H1 (cell line): ENCODE measurements around the gene MAGED4B. TPM values are rescaled to one million over a fixed set of nuclear protein-coding genes. Genes with fewer than 3 reads are reported as not detected.

Experiments used
- CTCF ChIA-PET: fragments of 300-600 bp; sonication (Branson Sonifier 250); formaldehyde crosslinking; loops from one replicate; lab custom pipeline; 2021; ENCODE audit not compliant: partially characterized antibody; lab: Charles Lee
- POLR2A ChIA-PET: fragments of 300-600 bp; sonication (Branson Sonifier 250); formaldehyde crosslinking; loops from one replicate; lab custom pipeline; 2021; ENCODE audit warnings: inconsistent platforms; ENCODE audit not compliant: partially characterized antibody; lab: Charles Lee
- DNase-seq, 2 experiments: peaks; one replicate each; pipeline versions ENCODE4 v3.0.0 to v3.0.0-alpha.2; 2010 to 2022; ENCODE audit warnings: low spot score in 2 of 2, low read depth in 1 of 2, mixed read lengths in 1 of 2
- FAIRE-seq: peaks from 2 replicates; lab custom pipeline; 2011; peaks lifted over from hg19 to GRCh38; lab: Jason Lieb, UNC
- H2AFZ ChIP-seq: 2 replicates; pipeline ENCODE4 v1.8.1; 2012; ENCODE audit warnings: low read length, inconsistent platforms
- H2AK5ac ChIP-seq: 2 replicates; pipeline ENCODE4 v1.6.1; 2013; ENCODE audit warnings: low read depth, low read length
- H2BK120ac ChIP-seq: replicated peaks from 2 replicates; pipeline ENCODE3; 2013; ENCODE audit warnings: low read depth, low read length, inconsistent platforms
- H2BK12ac ChIP-seq: 2 replicates; pipeline ENCODE4 v1.6.1; 2013; ENCODE audit warnings: low read depth, low read length
- H2BK15ac ChIP-seq: 2 replicates; pipeline ENCODE4 v1.6.1; 2013; ENCODE audit warnings: low read length
- H2BK20ac ChIP-seq: 2 replicates; pipeline ENCODE4 v1.6.1; 2013; ENCODE audit warnings: low read length
- H2BK5ac ChIP-seq: 2 replicates; pipeline ENCODE4 v1.6.1; 2013; ENCODE audit warnings: low read depth, low read length
- H3K14ac ChIP-seq: 2 replicates; pipeline ENCODE4 v1.6.1; 2013; ENCODE audit warnings: inconsistent platforms; ENCODE audit not compliant: insufficient read length
- H3K18ac ChIP-seq: 2 replicates; pipeline ENCODE4 v1.6.1; 2013; ENCODE audit warnings: low read length; ENCODE audit errors: extremely low read depth
- H3K23ac ChIP-seq: 2 replicates; pipeline ENCODE4 v1.6.1; 2013; ENCODE audit warnings: inconsistent platforms; ENCODE audit not compliant: insufficient read length
- H3K23me2 ChIP-seq: 2 replicates; pipeline ENCODE4 v1.6.1; 2013; ENCODE audit warnings: low read depth, low read length
- H3K27ac ChIP-seq: 2 replicates; pipeline ENCODE4 v1.6.1; 2011; ENCODE audit warnings: low read depth, low read length, inconsistent platforms
- H3K27me3 ChIP-seq, 4 experiments: replicated peaks in 1 of 4; 1 replicate in 1 of 4; 2 replicates in 3 of 4; pipeline versions ENCODE4 v1.6.1 to v1.8.1; 2011 to 2013; ENCODE audit warnings: low read length in 3 of 4, mild to moderate bottlenecking in 3 of 4, inconsistent platforms in 2 of 4, mixed read lengths in 2 of 4, moderate library complexity in 1 of 4; ENCODE audit not compliant: control insufficient read depth in 3 of 4, insufficient read depth in 3 of 4; ENCODE audit errors: extremely low read depth in 1 of 4
- H3K36me3 ChIP-seq, 4 experiments: 2 replicates each; pipeline versions ENCODE4 v1.6.1 to v1.8.1; 2011 to 2013; ENCODE audit warnings: mild to moderate bottlenecking in 4 of 4, low read length in 3 of 4, moderate library complexity in 2 of 4, control low read depth in 1 of 4, inconsistent platforms in 1 of 4; ENCODE audit not compliant: insufficient read depth in 4 of 4, control insufficient read depth in 2 of 4
- H3K4ac ChIP-seq: replicated peaks from 2 replicates; pipeline ENCODE3; 2013; ENCODE audit warnings: low read length, low read depth, mixed read lengths, inconsistent platforms; ENCODE audit not compliant: insufficient read length
- H3K4me1 ChIP-seq, 4 experiments: replicated peaks in 1 of 4; 1 replicate in 1 of 4; 2 replicates in 3 of 4; pipeline versions ENCODE4 v1.6.1 to v1.8.1; 2011 to 2013; ENCODE audit warnings: low read length in 3 of 4, inconsistent platforms in 2 of 4, mixed read lengths in 1 of 4; ENCODE audit not compliant: insufficient read depth in 4 of 4, control insufficient read depth in 3 of 4
- H3K4me2 ChIP-seq, 2 experiments: 2 replicates each; pipeline versions ENCODE4 v1.6.1 to v1.8.1; 2011 to 2013; ENCODE audit warnings: low read depth in 2 of 2, low read length in 2 of 2, control low read depth in 1 of 2, inconsistent platforms in 1 of 2, mild to moderate bottlenecking in 1 of 2; ENCODE audit not compliant: insufficient read depth in 1 of 2
- H3K4me3 ChIP-seq, 4 experiments: fragments of 200-600, 300-600 bp in 1 of 4; sonication (generic), shearing (Covaris generic), sonication (Bioruptor Twin) in 1 of 4; 2 replicates each; pipeline versions ENCODE4 v1.5.1 to v1.8.1; 2011 to 2016; ENCODE audit warnings: low read length in 4 of 4, low read depth in 3 of 4, control low read depth in 2 of 4, inconsistent platforms in 2 of 4, mild to moderate bottlenecking in 2 of 4, mixed read lengths in 1 of 4, moderate library complexity in 1 of 4; ENCODE audit not compliant: insufficient read depth in 2 of 4; ENCODE audit errors: extremely low read depth in 1 of 4
- H3K56ac ChIP-seq: replicated peaks from 2 replicates; pipeline ENCODE3; 2013; ENCODE audit warnings: low read depth, mild to moderate bottlenecking, mixed read lengths, low read length, inconsistent platforms; ENCODE audit not compliant: insufficient read length
- H3K79me1 ChIP-seq: 2 replicates; pipeline ENCODE4 v1.6.1; 2013; ENCODE audit warnings: low read depth, low read length, control low read depth
- H3K79me2 ChIP-seq, 2 experiments: 2 replicates each; pipeline versions ENCODE4 v1.6.1 to v1.8.1; 2012 to 2013; ENCODE audit warnings: low read length in 2 of 2, mild to moderate bottlenecking in 2 of 2, inconsistent platforms in 1 of 2; ENCODE audit not compliant: insufficient read depth in 2 of 2, control insufficient read depth in 1 of 2
- H3K9ac ChIP-seq, 4 experiments: replicated peaks in 1 of 4; 1 replicate in 1 of 4; 2 replicates in 3 of 4; pipeline versions ENCODE4 v1.6.1 to v1.8.1; 2011 to 2013; ENCODE audit warnings: low read depth in 3 of 4, low read length in 3 of 4, control low read depth in 2 of 4, mild to moderate bottlenecking in 2 of 4, moderate library complexity in 2 of 4, inconsistent platforms in 1 of 4; ENCODE audit errors: extremely low read depth in 1 of 4
- H3K9me3 ChIP-seq, 2 experiments: 2 replicates each; pipeline versions ENCODE4 v1.6.1 to v1.8.1; 2012 to 2013; ENCODE audit warnings: mild to moderate bottlenecking in 2 of 2, moderate library complexity in 2 of 2, control low read depth in 1 of 2, inconsistent platforms in 1 of 2, low read depth in 1 of 2, low read length in 1 of 2, mixed read lengths in 1 of 2; ENCODE audit not compliant: insufficient read depth in 2 of 2
- H4K20me1 ChIP-seq, 2 experiments: replicated peaks in 1 of 2; 2 replicates each; pipeline versions ENCODE3 to v1.8.1; 2011 to 2013; ENCODE audit warnings: inconsistent platforms in 2 of 2, low read length in 2 of 2, mild to moderate bottlenecking in 1 of 2; ENCODE audit not compliant: insufficient read depth in 2 of 2, control insufficient read depth in 1 of 2
- H4K5ac ChIP-seq: 2 replicates; pipeline ENCODE4 v1.6.1; 2013; ENCODE audit warnings: low read length, low read depth, mixed read lengths, inconsistent platforms; ENCODE audit not compliant: insufficient read length
- H4K8ac ChIP-seq: 2 replicates; pipeline ENCODE4 v1.8.0; 2013; ENCODE audit warnings: mild to moderate bottlenecking, moderate library complexity, low read length, inconsistent platforms; ENCODE audit not compliant: insufficient read depth; ENCODE audit errors: extremely low read depth
- H4K91ac ChIP-seq: replicated peaks from 2 replicates; pipeline ENCODE3; 2013; ENCODE audit warnings: low read length, mixed read lengths, inconsistent platforms; ENCODE audit not compliant: insufficient read length
- BRCA1 ChIP-seq: IDR thresholded peaks from 2 replicates; pipeline ENCODE4 v1.6.1; 2012; ENCODE audit warnings: low read depth, low read length, improper control_type of control experiment
- CBX8 ChIP-seq: fragments of 300-800, 300-1000 bp; sonication (generic); IDR thresholded peaks from 2 replicates; pipeline ENCODE4 v1.7.1; 2016; ENCODE audit warnings: low read depth, low read length, borderline replicate concordance
- HDAC2 ChIP-seq, 2 experiments: fragments of 300-600 bp in 1 of 2; sonication (generic) in 1 of 2; IDR thresholded peaks; 2 replicates each; pipeline ENCODE4 v1.6.1; 2011 to 2012; ENCODE audit warnings: low read depth in 2 of 2, low read length in 2 of 2, mild to moderate bottlenecking in 2 of 2, moderate library complexity in 2 of 2, borderline replicate concordance in 1 of 2, inconsistent platforms in 1 of 2
- HDAC6 ChIP-seq: IDR thresholded peaks from one replicate; pipeline ENCODE4 v1.7.1; 2012; ENCODE audit warnings: low read depth, mild to moderate bottlenecking, inconsistent platforms, low read length, moderate library complexity
- MAFK ChIP-seq: IDR thresholded peaks from 2 replicates; pipeline ENCODE4 v1.6.1; 2012; ENCODE audit warnings: low read depth, mild to moderate bottlenecking, improper control_type of control experiment, low read length
- NANOG ChIP-seq: IDR thresholded peaks from 2 replicates; pipeline ENCODE4 v1.6.1; 2011; ENCODE audit warnings: low read length, low read depth, mild to moderate bottlenecking, inconsistent platforms; ENCODE audit not compliant: insufficient read depth, poor library complexity, severe bottlenecking
- POLR2AphosphoS5 ChIP-seq: IDR thresholded peaks from 2 replicates; pipeline ENCODE4 v1.6.1; 2011; ENCODE audit warnings: low read depth, low read length
- SIN3A ChIP-seq, 2 experiments: IDR thresholded peaks in 1 of 2; conservative IDR thresholded peaks in 1 of 2; 2 replicates each; pipeline ENCODE4 v1.6.1; 2011 to 2012; ENCODE audit warnings: low read length in 2 of 2, improper control_type of control experiment in 1 of 2, low read depth in 1 of 2, mild to moderate bottlenecking in 1 of 2
- SP2 ChIP-seq: IDR thresholded peaks from 2 replicates; pipeline ENCODE4 v1.6.1; 2012; ENCODE audit warnings: mild to moderate bottlenecking, low read length, inconsistent platforms
- SRF ChIP-seq: IDR thresholded peaks from 2 replicates; pipeline ENCODE4 v1.6.1; 2011; ENCODE audit warnings: mild to moderate bottlenecking, low read depth, low read length, moderate library complexity
- WGBS, 2 experiments: shearing (Covaris generic) in 1 of 2; methylation state at CpG; one replicate each; pipeline versions ENCODE4 v1.1.6 to v1.1.7; 2013 to 2015; ENCODE audit warnings: low lambda C conversion rate in 2 of 2, mixed read lengths in 2 of 2, inconsistent platforms in 1 of 2, low coverage in 1 of 2, missing lambda C conversion rate in 1 of 2; ENCODE audit not compliant: insufficient replicate concordance in 2 of 2, insufficient coverage in 1 of 2, insufficient read length in 1 of 2; ENCODE audit errors: extremely low coverage in 1 of 2, missing lambda C conversion rate in 1 of 2; 5-methylcytosine and 5-hydroxymethylcytosine counted together
- polyA plus RNA-seq, 7 experiments: library from polyadenylated mRNA; depleted of rRNA in 3 of 7; stranded (reverse) in 5 of 7; unstranded in 2 of 7; fragments of >200 nt in 5 of 7; fragments of 200-250 nt in 2 of 7; gene quantifications; 1 replicate in 5 of 7; 2 replicates in 1 of 7; 4 replicates in 1 of 7; pipeline versions ENCODE4 v1.2.1 to v1.2.3, GENCODE V29; 2011 to 2013; ENCODE audit warnings: missing spikeins in 2 of 7, mixed read lengths in 2 of 7
- total RNA-seq: library from RNA; stranded (reverse); fragmentation: NEBNext Ultra II Directional; extraction: Animal tissue kit (Norgen Biotek cat#: 25700); gene quantifications from 2 replicates; pipeline ENCODE4 v1.2.1, GENCODE V29; 2021

MAGED4B gene
- total and polyA plus RNA-seq, 2 of the 8 experiments (the other 6 are each of a cell fraction or from before 2014, with no cell fraction given), result 78.3 to 114 TPM

- no peak overlapping the region for H3K14ac ChIP-seq
- TF ChIP-seq POLR2AphosphoS5 (no peak), NANOG (no peak), SP2 (no peak), HDAC2 (IDR thresholded peaks at IDR 0.05; ENCODE audit: borderline replicate concordance in 1 of 2, low read depth in 2 of 2, low read length in 2 of 2) (no peak), SIN3A (conservative IDR thresholded peaks at IDR 0.05 in 1 of 2, IDR thresholded peaks at IDR 0.05 in 1 of 2; ENCODE audit: low read depth in 1 of 2, low read length in 2 of 2) (no peak), BRCA1 (no peak), MAFK (no peak), HDAC6 (no peak), SRF (no peak), CBX8 (no peak)
Measured at GRCh38 chrX:52034211-52034610, 34.8 kb downstream of the MAGED4B start.

More at GRCh38 chrX:52034211-52034610, 34.8 kb downstream of the MAGED4B start:
- H3K4me3 ChIP-seq, result no peak overlapping the region
- no peak overlapping the region for H3K4me2 ChIP-seq
- H2BK20ac ChIP-seq, result no peak overlapping the region
- ChIA-PET POLR2A (no interaction called here), CTCF (no interaction called here)
- H3K36me3 ChIP-seq, result no peaks in the 10 kb centered on the region
- peak; percentile 45 for FAIRE-seq
- no peak for DNase-seq
- no peaks in the 10 kb centered on the region for H3K4me1 ChIP-seq
- no peaks in the 10 kb centered on the region for H4K20me1 ChIP-seq
- no peak overlapping the region for H2BK15ac ChIP-seq
- no peak overlapping the region for H3K9ac ChIP-seq
- no peak overlapping the region for H2BK5ac ChIP-seq
- no peak overlapping the region for H2AK5ac ChIP-seq
- no peak overlapping the region for H3K27ac ChIP-seq
- no peaks in the 10 kb centered on the region for H3K27me3 ChIP-seq
- no peaks in the 10 kb centered on the region for H3K79me1 ChIP-seq
- 100% methylated on average over 1 of the region's 1 CpG; no CpG with 5 or more reads in 1 of the 2 experiments for WGBS, 2 experiments
- no peak overlapping the region for H4K91ac ChIP-seq
- H4K5ac ChIP-seq, result no peak overlapping the region
- no peaks in the 10 kb centered on the region for H3K79me2 ChIP-seq
- no peak overlapping the region for H3K18ac ChIP-seq
- no peak overlapping the region for H2BK120ac ChIP-seq
- H2BK12ac ChIP-seq, result no peak overlapping the region
- H3K56ac ChIP-seq, result no peak overlapping the region
- no peak overlapping the region for H3K23ac ChIP-seq
- no peaks in the 10 kb centered on the region for H3K23me2 ChIP-seq
- H3K9me3 ChIP-seq, result no peaks in the 10 kb centered on the region
- no peak overlapping the region for H3K4ac ChIP-seq
- H2AFZ ChIP-seq, result no peak overlapping the region
- no peak overlapping the region for H4K8ac ChIP-seq
